Measurements from ENCODE around the gene KIAA0408. TPM values are rescaled to one million over a fixed set of nuclear protein-coding genes. Genes with fewer than 3 reads are reported as not detected.
"Not testable (repeated sequence)": the region's sequence is repeated elsewhere in the genome, so short reads cannot be mapped to it uniquely, and the experiment has no call there.

The KIAA0408 gene
- total RNA-seq, 3 donors from 2014 or later = 1.1 to 25.0 (median 2.4) TPM

GRCh38 chr6:127446356-127446755 is 12.8 kb downstream of the KIAA0408 start:
- TF ChIP-seq CTCF (IDR thresholded peaks at IDR 0.05) = no peak
- no peak for DNase-seq
- no peaks in the 10 kb centered on the region for H3K36me3 ChIP-seq (ENCODE audit: low read depth)
- ATAC-seq = no peak
- H3K4me3 ChIP-seq = no peak overlapping the region
- no peaks in the 10 kb centered on the region for H3K9me3 ChIP-seq
- no peaks in the 10 kb centered on the region for H3K4me1 ChIP-seq (ENCODE audit: low read depth)
- intact Hi-C loops (cut with DNase I, micrococcal nuclease) = no loop called here

DNA sequence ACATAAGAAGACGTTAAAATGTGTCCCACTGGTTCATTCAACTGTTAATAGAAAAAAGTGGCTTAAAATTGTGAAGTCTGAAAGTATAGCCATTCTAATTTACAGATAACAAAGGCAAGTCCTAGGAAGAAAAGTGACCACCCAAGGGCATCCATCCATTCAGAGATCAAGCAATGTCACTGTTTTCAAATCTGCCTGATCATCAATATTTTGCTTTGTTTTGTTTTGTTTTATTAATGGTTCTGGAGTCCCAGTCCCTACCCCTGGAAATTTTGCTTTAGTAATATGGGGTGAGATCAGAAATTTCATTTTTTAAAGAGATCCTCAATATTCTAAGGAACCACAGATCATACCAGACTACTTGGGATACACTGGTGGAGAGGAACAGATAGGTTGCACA is 17.3 kb downstream of the KIAA0408 start:
- intact Hi-C loops (cut with DNase I, micrococcal nuclease) = no loop called here
- Histone ChIP-seq H3K4me3 (no peak overlapping the region), H3K9me3 (no peaks in the 10 kb centered on the region), H3K36me3 (ENCODE audit: low read depth) (no peaks in the 10 kb centered on the region), H3K4me1 (ENCODE audit: low read depth) (no peaks in the 10 kb centered on the region)
- ATAC-seq = no peak
- no peak for TF ChIP-seq CTCF (IDR thresholded peaks at IDR 0.05)
- DNase-seq = no peak

- H3K4me1 ChIP-seq (ENCODE audit: low read depth) = no peaks in the 10 kb centered on the region
- no peak for ATAC-seq
- H3K4me3 ChIP-seq = no peak overlapping the region
- intact Hi-C loops (cut with DNase I, micrococcal nuclease) = no loop called here
- no peaks in the 10 kb centered on the region for H3K9me3 ChIP-seq
- TF ChIP-seq CTCF (IDR thresholded peaks at IDR 0.05) = no peak
- no peak for DNase-seq
- H3K36me3 ChIP-seq (ENCODE audit: low read depth) = no peaks in the 10 kb centered on the region
These were observed 19.5 kb downstream of the KIAA0408 start for GRCh38 chr6:127439718-127440117.

DNA sequence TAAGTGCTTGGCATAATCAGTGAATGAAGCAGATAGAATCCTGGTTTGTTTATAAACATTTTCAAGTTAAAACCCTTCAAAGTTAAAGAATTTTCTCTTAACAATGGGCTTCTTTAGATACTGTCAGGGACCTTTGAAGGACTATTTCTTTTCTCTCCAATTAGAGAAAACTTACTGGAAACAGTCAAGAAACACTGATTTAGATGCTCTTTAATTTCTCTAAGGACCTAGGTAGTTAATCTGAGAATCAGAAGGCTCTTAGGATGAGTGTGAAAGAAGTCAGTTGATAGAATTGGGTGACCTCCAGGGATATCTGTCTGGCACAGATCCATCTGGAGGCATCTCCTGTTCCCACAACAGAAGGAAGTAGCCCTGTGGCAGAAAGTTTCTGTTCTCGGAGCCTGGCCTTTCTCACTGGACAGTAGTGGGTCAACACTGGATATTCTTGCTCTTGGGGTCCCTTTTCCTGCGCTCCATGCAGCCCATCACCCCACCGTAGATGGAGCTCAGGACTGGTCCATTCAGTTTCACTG is 22.5 kb downstream of the KIAA0408 start:
- no peak for ATAC-seq
- DNase-seq = no peak
- intact Hi-C loops (cut with DNase I, micrococcal nuclease) = no loop called here
- H3K9me3 ChIP-seq = no peaks in the 10 kb centered on the region
- TF ChIP-seq CTCF (IDR thresholded peaks at IDR 0.05) = no peak
- no peaks in the 10 kb centered on the region for H3K4me1 ChIP-seq (ENCODE audit: low read depth)
- no peak overlapping the region for H3K4me3 ChIP-seq
- no peaks in the 10 kb centered on the region for H3K36me3 ChIP-seq (ENCODE audit: low read depth)

DNA sequence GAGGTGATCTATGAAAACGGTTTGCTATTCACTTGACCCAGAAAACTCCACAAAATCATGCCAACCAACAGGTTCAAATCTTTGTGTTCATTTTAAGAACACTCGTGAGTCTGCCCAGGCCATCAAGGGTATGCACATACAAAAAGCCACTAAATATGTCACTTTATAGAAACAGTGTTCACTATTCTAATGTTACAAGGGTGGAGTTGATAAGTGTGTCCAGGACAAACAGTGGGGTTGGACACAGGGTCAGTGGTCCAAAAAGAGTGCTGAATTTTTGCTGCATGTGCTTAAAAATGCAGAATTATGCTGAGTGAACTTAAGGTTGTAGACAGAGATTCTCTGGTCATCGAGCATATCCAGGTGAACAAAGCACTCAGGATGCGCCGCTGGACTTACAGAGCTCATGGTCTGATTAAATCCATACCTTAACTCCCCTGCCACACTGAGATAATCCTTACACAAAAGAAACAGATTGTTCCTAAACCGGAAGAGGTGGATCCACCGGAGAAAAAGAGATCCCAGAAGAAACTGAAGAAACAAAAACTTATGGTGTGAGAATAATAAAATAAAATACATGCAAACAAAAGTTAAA is 23.5 kb downstream of the KIAA0408 start:
- no peaks in the 10 kb centered on the region for H3K36me3 ChIP-seq (ENCODE audit: low read depth)
- no peak overlapping the region for H3K4me3 ChIP-seq
- TF ChIP-seq CTCF (IDR thresholded peaks at IDR 0.05) = no peak
- DNase-seq (no peak), ATAC-seq (no peak)
- no peaks in the 10 kb centered on the region for H3K4me1 ChIP-seq (ENCODE audit: low read depth)
- H3K9me3 ChIP-seq = no peaks in the 10 kb centered on the region
- intact Hi-C loops (cut with DNase I, micrococcal nuclease) = no loop called here

DNA sequence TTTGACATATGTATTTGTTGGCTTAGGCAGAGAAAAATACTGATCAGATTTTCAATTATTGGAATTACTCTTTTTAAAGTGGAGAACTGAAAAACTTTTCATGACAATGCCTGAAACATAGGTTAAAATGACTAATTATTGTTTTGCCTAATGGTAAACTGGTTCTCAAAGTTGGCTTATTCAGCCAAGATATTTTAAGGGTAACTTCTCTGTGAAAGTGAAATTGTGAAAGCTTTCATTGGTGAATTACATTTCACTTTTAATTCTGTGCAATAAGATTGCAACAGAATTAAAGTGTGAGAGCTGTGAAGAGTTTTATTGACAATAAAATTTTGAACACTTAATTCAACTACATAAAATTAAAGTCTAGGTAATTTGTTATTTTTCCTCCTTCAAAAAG is 24.5 kb downstream of the KIAA0408 start:
- no peak for ATAC-seq
- intact Hi-C loops (cut with DNase I, micrococcal nuclease) = no loop called here
- no peak overlapping the region for H3K4me3 ChIP-seq

DNA sequence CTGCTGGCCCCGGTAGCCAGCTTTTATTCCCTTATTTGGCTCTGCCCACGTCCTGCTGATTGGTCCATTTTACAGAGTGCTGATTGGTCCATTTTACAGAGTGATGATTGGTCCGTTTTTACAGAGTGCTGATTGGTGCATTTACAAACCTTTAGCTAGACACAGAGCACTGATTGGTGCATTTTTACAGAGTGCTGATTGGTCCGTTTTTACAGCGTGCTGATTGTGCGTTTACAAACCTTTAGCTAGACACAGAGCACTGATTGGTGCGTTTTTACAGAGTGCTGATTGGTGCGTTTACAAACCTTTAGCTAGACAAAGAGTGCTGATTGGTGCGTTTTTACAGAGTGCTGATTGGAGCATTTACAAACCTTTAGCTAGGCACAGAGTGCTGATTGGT is 30.6 kb downstream of the KIAA0408 start:
- H3K9me3 ChIP-seq; DNase-seq; intact Hi-C loops (cut with DNase I, micrococcal nuclease); H3K4me1 ChIP-seq (ENCODE audit: low read depth); ATAC-seq; H3K4me3 ChIP-seq; H3K36me3 ChIP-seq (ENCODE audit: low read depth): not testable (repeated sequence)

More for the DNA sequence above, 24.5 kb downstream of the KIAA0408 start:
- TF ChIP-seq CTCF (IDR thresholded peaks at IDR 0.05) = no peak
- no peaks in the 10 kb centered on the region for H3K36me3 ChIP-seq (ENCODE audit: low read depth)
- no peak for DNase-seq
- H3K4me1 ChIP-seq (ENCODE audit: low read depth) = no peaks in the 10 kb centered on the region
- no peaks in the 10 kb centered on the region for H3K9me3 ChIP-seq

Measured in mucosa of descending colon (tissue), 3 donors.